G401 (cell line): ENCODE measurements around the gene CLIC4. TPM values are rescaled to one million over a fixed set of nuclear protein-coding genes. Genes with fewer than 3 reads are reported as not detected.
A peak's percentile ranks its signal among the peaks of the same experiment; 100 is the strongest.

Source experiments
- DNase-seq: peaks from one replicate; pipeline ENCODE4 v3.0.0-alpha.2; 2015; ENCODE audit warnings: low spot score
- in situ Hi-C: cut with HindIII; loops from 2 replicates; pipeline ENCODE4 v1.10.0; 2016; ENCODE audit warnings: low sequenced_read_pairs, mixed read lengths
- total RNA-seq: library from RNA; depleted of rRNA; stranded (reverse); fragments of >200 nt; shearing (Covaris generic); gene quantifications from 2 replicates; pipeline ENCODE4 v1.2.3, GENCODE V29; 2014

Gene CLIC4
- total RNA-seq, 1 experiment from 2014 or later, result 171 TPM

- in situ Hi-C loops, result loop anchor here (25.0 kb wide), 1 partner anchor 184 kb away; no protein-coding TSS in a partner anchor
Observed at GRCh38 chr1:24846671-24847070, 101.4 kb downstream of the CLIC4 start.

GRCh38 chr1:24847995-24848881, 103.0 kb downstream of the CLIC4 start:
- in situ Hi-C loops, result loop anchor here (25.0 kb wide), 1 partner anchor 186 kb away; no protein-coding TSS in a partner anchor
- DNase-seq, result peak; percentile 52

More at GRCh38 chr1:24846671-24847070, 101.4 kb downstream of the CLIC4 start:
- no peak for DNase-seq

GRCh38 chr1:24849672-24850295, 104.5 kb downstream of the CLIC4 start:
- DNase-seq, result no peak
- in situ Hi-C loops, result loop anchor here (25.0 kb wide), 1 partner anchor 187 kb away; no protein-coding TSS in a partner anchor

- in situ Hi-C loops, result no loop called here
- DNase-seq, result no peak
Observed at GRCh38 chr1:24850328-24850920, 105.2 kb downstream of the CLIC4 start.

GRCh38 chr1:24853649-24854048, 108.4 kb downstream of the CLIC4 start:
- in situ Hi-C loops, result no loop called here
- no peak for DNase-seq

GRCh38 chr1:24855474-24855873, 110.2 kb downstream of the CLIC4 start:
- DNase-seq, result no peak
- in situ Hi-C loops, result no loop called here

- no peak for DNase-seq
- in situ Hi-C loops, result no loop called here
Observed at GRCh38 chr1:24856787-24857506, 111.7 kb downstream of the CLIC4 start.

GRCh38 chr1:24857507-24858133, 112.4 kb downstream of the CLIC4 start:
- no peak for DNase-seq
- in situ Hi-C loops, result no loop called here

GRCh38 chr1:24858277-24858676, 113.0 kb downstream of the CLIC4 start:
- DNase-seq, result no peak
- in situ Hi-C loops, result no loop called here

- no peak for DNase-seq
- in situ Hi-C loops, result loop anchor here (5.0 kb wide), 1 partner anchor 68 kb away; no protein-coding TSS in a partner anchor
Observed at GRCh38 chr1:24859063-24860010, 114.1 kb downstream of the CLIC4 start.

- in situ Hi-C loops, result loop anchor here (5.0 kb wide), 1 partner anchor 66 kb away; no protein-coding TSS in a partner anchor
Observed at GRCh38 chr1:24860841-24861240, 115.6 kb downstream of the CLIC4 start.

GRCh38 chr1:24861821-24862727, 116.8 kb downstream of the CLIC4 start:
- no peak for DNase-seq
- in situ Hi-C loops, result loop anchor here (5.0 kb wide), 1 partner anchor 65 kb away; no protein-coding TSS in a partner anchor

More at GRCh38 chr1:24860841-24861240, 115.6 kb downstream of the CLIC4 start:
- DNase-seq, result no peak

GRCh38 chr1:24862775-24863483, 117.7 kb downstream of the CLIC4 start:
- DNase-seq, result no peak
- in situ Hi-C loops, result loop anchor here (5.0 kb wide), 1 partner anchor 64 kb away; no protein-coding TSS in a partner anchor

- DNase-seq, result no peak
- in situ Hi-C loops, result loop anchor here (5.0 kb wide), 1 partner anchor 63 kb away; no protein-coding TSS in a partner anchor
Observed at GRCh38 chr1:24864370-24864777, 119.1 kb downstream of the CLIC4 start.

GRCh38 chr1:24865168-24865567, 119.9 kb downstream of the CLIC4 start:
- DNase-seq, result no peak
- in situ Hi-C loops, result no loop called here

GRCh38 chr1:24865587-24865986, 120.3 kb downstream of the CLIC4 start:
- in situ Hi-C loops, result no loop called here
- DNase-seq, result no peak
